ENCODE results near the gene HS3ST3A1. TPM values are rescaled to one million over a fixed set of nuclear protein-coding genes. Genes with fewer than 3 reads are reported as not detected.
A peak's percentile ranks its signal among the peaks of the same experiment; 100 is the strongest.

Gene HS3ST3A1
- total RNA-seq, 1 experiment from 2014 or later = 3.4 TPM

DNA sequence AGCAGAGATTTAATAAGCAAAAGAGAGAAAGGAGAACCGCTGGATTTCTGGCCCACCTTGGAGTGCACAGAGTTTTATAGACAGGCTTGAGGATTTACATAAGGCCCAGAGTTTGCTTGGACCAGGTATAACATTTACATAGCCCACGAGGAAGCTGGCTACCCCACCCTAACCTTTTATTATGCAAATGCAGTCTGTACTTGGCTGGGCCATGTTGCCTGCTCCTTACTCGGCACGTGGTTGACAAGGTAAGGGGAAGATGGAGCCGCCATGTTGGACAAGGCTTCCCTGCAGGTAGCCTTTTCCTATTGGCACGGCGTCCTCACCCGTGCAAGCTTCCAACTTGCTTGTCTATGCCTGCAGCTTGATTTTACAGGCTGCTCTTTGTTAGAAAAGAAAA is 35.2 kb upstream of the HS3ST3A1 start:
- no peak overlapping the region for H3K4ac ChIP-seq (ENCODE audit: low read depth, low read length)
- H3K79me2 ChIP-seq (ENCODE audit: insufficient read depth, low read length) = no peaks in the 10 kb centered on the region
- no peak overlapping the region for H2BK120ac ChIP-seq (ENCODE audit: low read depth, low read length, poor library complexity, severe bottlenecking)
- no peak overlapping the region for H2BK15ac ChIP-seq (ENCODE audit: low read depth, low read length)
- no peak overlapping the region for H3K4me3 Mint-ChIP-seq
- H3T11ph ChIP-seq (ENCODE audit: low read length) = no peak overlapping the region
- H3K18ac ChIP-seq (ENCODE audit: insufficient read length, low read depth, low read length) = peak overlapping the region; percentile 74
- no peak overlapping the region for H2AK5ac ChIP-seq (ENCODE audit: insufficient read length, low read length)
- H2BK12ac ChIP-seq (ENCODE audit: insufficient read length, low read depth, low read length) = no peak overlapping the region
- H3K79me1 ChIP-seq (ENCODE audit: insufficient read depth, low read depth, low read length, poor library complexity, severe bottlenecking) = no peaks in the 10 kb centered on the region
- DNase-seq = peak; percentile 34
- H4K91ac ChIP-seq (ENCODE audit: insufficient read length, low read depth, low read length) = no peak overlapping the region
- H3K56ac ChIP-seq (ENCODE audit: insufficient read length, low read depth, low read length) = no peak overlapping the region
- no peak overlapping the region for H3K27ac ChIP-seq (ENCODE audit: insufficient read length, low read depth, low read length)
- H3K27me3 ChIP-seq (ENCODE audit: insufficient read depth, low read length) = no peaks in the 10 kb centered on the region
- H3K4me2 ChIP-seq (ENCODE audit: insufficient read depth, insufficient read length, low read length) = no peak overlapping the region
- no peak overlapping the region for H3K27ac Mint-ChIP-seq
- H3K4me1 Mint-ChIP-seq = peaks cover 32 to 34% of the 10 kb centered on the region in 2 experiments
- peaks cover 0 to 4% (median 0%) of the 10 kb centered on the region in 3 experiments; a peak in 1 of 7 replicates for H3K36me3 Mint-ChIP-seq (ENCODE audit: insufficient read depth in 1 of 3, low read depth in 3 of 3)
- no peak overlapping the region for H3K23ac ChIP-seq (ENCODE audit: insufficient read length, low read depth, low read length)
- no CpG with 5 or more reads among the region's 8 CpGs for WGBS (ENCODE audit: extremely low coverage, insufficient read length, low lambda C conversion rate)
- H2BK20ac ChIP-seq (ENCODE audit: low read depth, low read length, poor library complexity, severe bottlenecking) = no peak overlapping the region
- no peaks in the 10 kb centered on the region for H3K23me2 ChIP-seq (ENCODE audit: insufficient read length, low read depth, low read length, poor library complexity, severe bottlenecking)
- TF ChIP-seq, protein P1, sequence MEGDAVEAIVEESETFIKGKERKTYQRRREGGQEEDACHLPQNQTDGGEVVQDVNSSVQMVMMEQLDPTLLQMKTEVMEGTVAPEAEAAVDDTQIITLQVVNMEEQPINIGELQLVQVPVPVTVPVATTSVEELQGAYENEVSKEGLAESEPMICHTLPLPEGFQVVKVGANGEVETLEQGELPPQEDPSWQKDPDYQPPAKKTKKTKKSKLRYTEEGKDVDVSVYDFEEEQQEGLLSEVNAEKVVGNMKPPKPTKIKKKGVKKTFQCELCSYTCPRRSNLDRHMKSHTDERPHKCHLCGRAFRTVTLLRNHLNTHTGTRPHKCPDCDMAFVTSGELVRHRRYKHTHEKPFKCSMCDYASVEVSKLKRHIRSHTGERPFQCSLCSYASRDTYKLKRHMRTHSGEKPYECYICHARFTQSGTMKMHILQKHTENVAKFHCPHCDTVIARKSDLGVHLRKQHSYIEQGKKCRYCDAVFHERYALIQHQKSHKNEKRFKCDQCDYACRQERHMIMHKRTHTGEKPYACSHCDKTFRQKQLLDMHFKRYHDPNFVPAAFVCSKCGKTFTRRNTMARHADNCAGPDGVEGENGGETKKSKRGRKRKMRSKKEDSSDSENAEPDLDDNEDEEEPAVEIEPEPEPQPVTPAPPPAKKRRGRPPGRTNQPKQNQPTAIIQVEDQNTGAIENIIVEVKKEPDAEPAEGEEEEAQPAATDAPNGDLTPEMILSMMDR (conservative IDR thresholded peaks at IDR 0.05) = no peak
- no peaks in the 10 kb centered on the region for H3K27me3 Mint-ChIP-seq (ENCODE audit: low read depth)
- H3K14ac ChIP-seq (ENCODE audit: insufficient read depth, low read length) = no peak overlapping the region
- H3K9ac ChIP-seq (ENCODE audit: extremely low read depth, insufficient read length, low read length) = no peak overlapping the region
- no peak overlapping the region for H2BK5ac ChIP-seq (ENCODE audit: insufficient read length, low read length)
- H3K9me3 ChIP-seq (ENCODE audit: control insufficient read depth, low read depth, low read length) = no peaks in the 10 kb centered on the region
- H4K5ac ChIP-seq (ENCODE audit: insufficient read length, low read depth, low read length) = no peak overlapping the region
- H4K8ac ChIP-seq (replicated peaks; ENCODE audit: insufficient read length, low read depth, low read length) = no peak overlapping the region
- H3K9me3 Mint-ChIP-seq = no peaks in the 10 kb centered on the region
- H3K4me1 ChIP-seq (ENCODE audit: insufficient read depth, low read length) = peaks cover 5% of the 10 kb centered on the region; the same call in 1 of the 2 replicates
- H2AFZ ChIP-seq (ENCODE audit: low read length) = no peak overlapping the region
- H4K20me1 ChIP-seq (ENCODE audit: control insufficient read depth, insufficient read depth, insufficient read length) = no peaks in the 10 kb centered on the region
